ENCODE data around the gene BICC1. TPM values are rescaled to one million over a fixed set of nuclear protein-coding genes. Genes with fewer than 3 reads are reported as not detected.

The BICC1 gene
- total and polyA plus RNA-seq, 2 donors (not counting 3 experiments of a cell fraction or from before 2014, with no cell fraction given) = 0.06 to 0.29 TPM

DNA sequence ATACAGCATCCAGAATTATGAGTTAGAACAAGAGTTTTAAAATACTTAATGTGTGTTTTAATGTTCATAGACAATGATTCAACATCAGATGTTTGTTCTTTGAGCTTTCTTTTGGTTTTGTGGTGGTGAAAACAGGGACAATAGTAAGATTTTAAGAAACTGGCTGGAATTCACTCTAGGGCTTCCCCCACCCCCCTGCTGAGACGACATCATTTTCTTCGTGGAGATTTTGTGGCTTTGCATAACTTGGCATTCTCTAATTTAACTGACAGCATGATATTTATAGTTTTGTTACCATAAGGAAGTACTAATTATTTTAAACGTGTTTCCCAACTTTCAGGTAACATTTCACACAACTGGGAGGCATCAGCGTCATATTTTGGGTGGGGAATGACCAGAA lies 184.1 kb downstream of the BICC1 start:
- Histone ChIP-seq H3K27ac (ENCODE audit: insufficient read depth, low read depth, low read length) (no peak overlapping the region), H3K4me2 (ENCODE audit: insufficient read depth, low read length) (no peak overlapping the region), H3K27me3 (ENCODE audit: control insufficient read depth in 2 of 2, insufficient read depth in 2 of 2, low read length in 2 of 2) (no peaks in the 10 kb centered on the region), H3K9me3 (replicated peaks; ENCODE audit: control insufficient read depth, insufficient read depth, low read length) (no peaks in the 10 kb centered on the region), H3K79me2 (ENCODE audit: control insufficient read depth, insufficient read depth, low read length) (no peaks in the 10 kb centered on the region), H3K9me1 (replicated peaks; ENCODE audit: control insufficient read depth, extremely low read depth, insufficient read depth, low read length) (no peaks in the 10 kb centered on the region), H2AFZ (ENCODE audit: low read depth, low read length) (no peak overlapping the region), H3K36me3 (ENCODE audit: control insufficient read depth in 2 of 2, extremely low read depth in 1 of 2, insufficient read depth in 2 of 2, low read length in 2 of 2) (no peaks in the 10 kb centered on the region), H3K4me1 (ENCODE audit: control insufficient read depth, extremely low read depth, insufficient read depth, low read length) (no peaks in the 10 kb centered on the region), H4K20me1 (replicated peaks; ENCODE audit: control insufficient read depth, extremely low read depth, insufficient read depth, low read length) (no peaks in the 10 kb centered on the region), H3K4me3 (replicated peaks in 1 of 3; ENCODE audit: insufficient read depth in 1 of 3, low read depth in 1 of 3, low read length in 3 of 3) (no peak overlapping the region), H3K9ac (replicated peaks; ENCODE audit: extremely low read depth, insufficient read depth, low read length) (no peak overlapping the region)
- TF ChIP-seq, protein P1, sequence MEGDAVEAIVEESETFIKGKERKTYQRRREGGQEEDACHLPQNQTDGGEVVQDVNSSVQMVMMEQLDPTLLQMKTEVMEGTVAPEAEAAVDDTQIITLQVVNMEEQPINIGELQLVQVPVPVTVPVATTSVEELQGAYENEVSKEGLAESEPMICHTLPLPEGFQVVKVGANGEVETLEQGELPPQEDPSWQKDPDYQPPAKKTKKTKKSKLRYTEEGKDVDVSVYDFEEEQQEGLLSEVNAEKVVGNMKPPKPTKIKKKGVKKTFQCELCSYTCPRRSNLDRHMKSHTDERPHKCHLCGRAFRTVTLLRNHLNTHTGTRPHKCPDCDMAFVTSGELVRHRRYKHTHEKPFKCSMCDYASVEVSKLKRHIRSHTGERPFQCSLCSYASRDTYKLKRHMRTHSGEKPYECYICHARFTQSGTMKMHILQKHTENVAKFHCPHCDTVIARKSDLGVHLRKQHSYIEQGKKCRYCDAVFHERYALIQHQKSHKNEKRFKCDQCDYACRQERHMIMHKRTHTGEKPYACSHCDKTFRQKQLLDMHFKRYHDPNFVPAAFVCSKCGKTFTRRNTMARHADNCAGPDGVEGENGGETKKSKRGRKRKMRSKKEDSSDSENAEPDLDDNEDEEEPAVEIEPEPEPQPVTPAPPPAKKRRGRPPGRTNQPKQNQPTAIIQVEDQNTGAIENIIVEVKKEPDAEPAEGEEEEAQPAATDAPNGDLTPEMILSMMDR (IDR thresholded peaks at IDR 0.05; ENCODE audit: extremely low read depth in 1 of 2, insufficient read depth in 1 of 2, low read depth in 1 of 2, low read length in 2 of 2) = no peak
- no peak for TF ChIP-seq JUN (IDR thresholded peaks at IDR 0.05; ENCODE audit: borderline replicate concordance, insufficient read depth, insufficient read length, low read depth)
- TF ChIP-seq FOS (IDR thresholded peaks at IDR 0.05; ENCODE audit: borderline replicate concordance, insufficient read depth, low read length) = no peak
- no peak for TF ChIP-seq MYC (IDR thresholded peaks at IDR 0.05; ENCODE audit: low read depth, low read length)
- no peak for TF ChIP-seq EZH2 (IDR thresholded peaks at IDR 0.05; ENCODE audit: borderline replicate concordance, low read depth, low read length, severe bottlenecking)
- TF ChIP-seq, protein P2, sequence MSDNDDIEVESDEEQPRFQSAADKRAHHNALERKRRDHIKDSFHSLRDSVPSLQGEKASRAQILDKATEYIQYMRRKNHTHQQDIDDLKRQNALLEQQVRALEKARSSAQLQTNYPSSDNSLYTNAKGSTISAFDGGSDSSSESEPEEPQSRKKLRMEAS (IDR thresholded peaks at IDR 0.05; ENCODE audit: insufficient read depth, insufficient read length) = no peak
- TF ChIP-seq POLR2AphosphoS5 (IDR thresholded peaks at IDR 0.05; ENCODE audit: insufficient read depth, low read depth, low read length) = no peak
- TF ChIP-seq POLR2A (IDR thresholded peaks at IDR 0.05; ENCODE audit: low read depth, low read length) = no peak
- no TSS peak for BruUV-seq (replicated peaks)
- ChIA-PET POLR2A (no interaction called here), CTCF (no interaction called here)
- intact Hi-C loops (cut with micrococcal nuclease) = no loop called here
- DNase-seq (ENCODE audit: low read depth, low spot score) (no peak), FAIRE-seq (no peak)
- dilution Hi-C loops (cut with MboI; ENCODE audit: extremely low pct_ligation_motif_present, low sequenced_read_pairs) = no loop called here
